Transverse colon (tissue), 4 donors: Measurements from ENCODE around the gene LRRN4.

Experiments used
- EP300 ChIP-seq: sonication (generic); formaldehyde crosslinking; IDR thresholded peaks from one replicate; pipeline ENCODE4 v1.6.1; 2017; ENCODE audit warnings: antibody characterized with exemption, low read depth
- POLR2A ChIP-seq: fragments of 450-650 bp; IDR thresholded peaks from one replicate; pipeline ENCODE4 v1.6.1; 2016; ENCODE audit warnings: antibody characterized with exemption, mild to moderate bottlenecking, moderate library complexity
- POLR2AphosphoS5 ChIP-seq, 3 donors: sonication (generic); formaldehyde crosslinking; IDR thresholded peaks; one replicate each; pipeline ENCODE4 v1.6.1; 2016; ENCODE audit warnings: antibody characterized with exemption in 3 of 3
- TF ChIP-seq, protein P1 (sequence below), 5 experiments: fragments of 200-600 bp in 3 of 5; fragments of 450-650 bp in 2 of 5; sonication (generic) in 3 of 5; IDR thresholded peaks; 1 replicate in 2 of 5; 2 replicates in 3 of 5; pipeline ENCODE4 v1.5.1; 2016 to 2017; ENCODE audit warnings: antibody characterized with exemption in 5 of 5, inconsistent platforms in 3 of 5, mild to moderate bottlenecking in 2 of 5, moderate library complexity in 1 of 5

DNA sequence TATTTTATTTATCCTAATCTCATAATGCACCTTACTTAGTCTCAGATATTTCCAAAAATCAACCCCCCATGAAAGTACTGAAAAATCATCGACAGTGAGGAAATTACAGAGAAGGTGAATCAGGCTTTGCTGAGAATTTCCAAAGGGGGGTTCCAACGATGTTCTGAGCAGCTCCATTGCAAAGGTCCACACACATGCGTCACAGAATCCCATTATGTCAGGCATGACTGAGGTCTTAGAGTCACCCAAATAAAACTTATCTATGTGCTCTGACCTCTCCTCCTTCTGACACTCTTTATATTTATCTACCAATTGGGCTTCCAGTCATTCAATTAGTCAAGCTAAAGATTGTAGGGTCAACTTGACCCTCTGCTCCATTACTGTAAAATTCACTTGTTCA lies 12.7 kb upstream of the LRRN4 start:
- TF ChIP-seq, protein P1, sequence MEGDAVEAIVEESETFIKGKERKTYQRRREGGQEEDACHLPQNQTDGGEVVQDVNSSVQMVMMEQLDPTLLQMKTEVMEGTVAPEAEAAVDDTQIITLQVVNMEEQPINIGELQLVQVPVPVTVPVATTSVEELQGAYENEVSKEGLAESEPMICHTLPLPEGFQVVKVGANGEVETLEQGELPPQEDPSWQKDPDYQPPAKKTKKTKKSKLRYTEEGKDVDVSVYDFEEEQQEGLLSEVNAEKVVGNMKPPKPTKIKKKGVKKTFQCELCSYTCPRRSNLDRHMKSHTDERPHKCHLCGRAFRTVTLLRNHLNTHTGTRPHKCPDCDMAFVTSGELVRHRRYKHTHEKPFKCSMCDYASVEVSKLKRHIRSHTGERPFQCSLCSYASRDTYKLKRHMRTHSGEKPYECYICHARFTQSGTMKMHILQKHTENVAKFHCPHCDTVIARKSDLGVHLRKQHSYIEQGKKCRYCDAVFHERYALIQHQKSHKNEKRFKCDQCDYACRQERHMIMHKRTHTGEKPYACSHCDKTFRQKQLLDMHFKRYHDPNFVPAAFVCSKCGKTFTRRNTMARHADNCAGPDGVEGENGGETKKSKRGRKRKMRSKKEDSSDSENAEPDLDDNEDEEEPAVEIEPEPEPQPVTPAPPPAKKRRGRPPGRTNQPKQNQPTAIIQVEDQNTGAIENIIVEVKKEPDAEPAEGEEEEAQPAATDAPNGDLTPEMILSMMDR (IDR thresholded peaks at IDR 0.05) = no peak
- TF ChIP-seq POLR2AphosphoS5 (IDR thresholded peaks at IDR 0.05) = no peak
- no peak for TF ChIP-seq POLR2A
- TF ChIP-seq EP300 = no peak
